H1 (cell line): ENCODE data around the gene PLEKHM3. TPM values are rescaled to one million over a fixed set of nuclear protein-coding genes. Genes with fewer than 3 reads are reported as not detected.

Experiments used
- CTCF ChIA-PET: fragments of 300-600 bp; sonication (Branson Sonifier 250); formaldehyde crosslinking; loops from one replicate; lab custom pipeline; 2021; ENCODE audit not compliant: partially characterized antibody; lab: Charles Lee
- POLR2A ChIA-PET: fragments of 300-600 bp; sonication (Branson Sonifier 250); formaldehyde crosslinking; loops from one replicate; lab custom pipeline; 2021; ENCODE audit warnings: inconsistent platforms; ENCODE audit not compliant: partially characterized antibody; lab: Charles Lee
- DNase-seq, 2 experiments: peaks; one replicate each; pipeline versions ENCODE4 v3.0.0 to v3.0.0-alpha.2; 2010 to 2022; ENCODE audit warnings: low spot score in 2 of 2, low read depth in 1 of 2, mixed read lengths in 1 of 2
- FAIRE-seq: peaks from 2 replicates; lab custom pipeline; 2011; peaks lifted over from hg19 to GRCh38; lab: Jason Lieb, UNC
- H2AFZ ChIP-seq: 2 replicates; pipeline ENCODE4 v1.8.1; 2012; ENCODE audit warnings: low read length, inconsistent platforms
- H2AK5ac ChIP-seq: 2 replicates; pipeline ENCODE4 v1.6.1; 2013; ENCODE audit warnings: low read depth, low read length
- H2BK120ac ChIP-seq: replicated peaks from 2 replicates; pipeline ENCODE3; 2013; ENCODE audit warnings: low read depth, low read length, inconsistent platforms
- H2BK12ac ChIP-seq: 2 replicates; pipeline ENCODE4 v1.6.1; 2013; ENCODE audit warnings: low read depth, low read length
- H2BK15ac ChIP-seq: 2 replicates; pipeline ENCODE4 v1.6.1; 2013; ENCODE audit warnings: low read length
- H2BK20ac ChIP-seq: 2 replicates; pipeline ENCODE4 v1.6.1; 2013; ENCODE audit warnings: low read length
- H2BK5ac ChIP-seq: 2 replicates; pipeline ENCODE4 v1.6.1; 2013; ENCODE audit warnings: low read depth, low read length
- H3K14ac ChIP-seq: 2 replicates; pipeline ENCODE4 v1.6.1; 2013; ENCODE audit warnings: inconsistent platforms; ENCODE audit not compliant: insufficient read length
- H3K18ac ChIP-seq: 2 replicates; pipeline ENCODE4 v1.6.1; 2013; ENCODE audit warnings: low read length; ENCODE audit errors: extremely low read depth
- H3K23ac ChIP-seq: 2 replicates; pipeline ENCODE4 v1.6.1; 2013; ENCODE audit warnings: inconsistent platforms; ENCODE audit not compliant: insufficient read length
- H3K23me2 ChIP-seq: 2 replicates; pipeline ENCODE4 v1.6.1; 2013; ENCODE audit warnings: low read depth, low read length
- H3K27ac ChIP-seq: 2 replicates; pipeline ENCODE4 v1.6.1; 2011; ENCODE audit warnings: low read depth, low read length, inconsistent platforms
- H3K27me3 ChIP-seq, 4 experiments: replicated peaks in 1 of 4; 1 replicate in 1 of 4; 2 replicates in 3 of 4; pipeline versions ENCODE4 v1.6.1 to v1.8.1; 2011 to 2013; ENCODE audit warnings: low read length in 3 of 4, mild to moderate bottlenecking in 3 of 4, inconsistent platforms in 2 of 4, mixed read lengths in 2 of 4, moderate library complexity in 1 of 4; ENCODE audit not compliant: control insufficient read depth in 3 of 4, insufficient read depth in 3 of 4; ENCODE audit errors: extremely low read depth in 1 of 4
- H3K36me3 ChIP-seq, 4 experiments: 2 replicates each; pipeline versions ENCODE4 v1.6.1 to v1.8.1; 2011 to 2013; ENCODE audit warnings: mild to moderate bottlenecking in 4 of 4, low read length in 3 of 4, moderate library complexity in 2 of 4, control low read depth in 1 of 4, inconsistent platforms in 1 of 4; ENCODE audit not compliant: insufficient read depth in 4 of 4, control insufficient read depth in 2 of 4
- H3K4ac ChIP-seq: replicated peaks from 2 replicates; pipeline ENCODE3; 2013; ENCODE audit warnings: low read length, low read depth, mixed read lengths, inconsistent platforms; ENCODE audit not compliant: insufficient read length
- H3K4me1 ChIP-seq, 4 experiments: replicated peaks in 1 of 4; 1 replicate in 1 of 4; 2 replicates in 3 of 4; pipeline versions ENCODE4 v1.6.1 to v1.8.1; 2011 to 2013; ENCODE audit warnings: low read length in 3 of 4, inconsistent platforms in 2 of 4, mixed read lengths in 1 of 4; ENCODE audit not compliant: insufficient read depth in 4 of 4, control insufficient read depth in 3 of 4
- H3K4me2 ChIP-seq, 2 experiments: 2 replicates each; pipeline versions ENCODE4 v1.6.1 to v1.8.1; 2011 to 2013; ENCODE audit warnings: low read depth in 2 of 2, low read length in 2 of 2, control low read depth in 1 of 2, inconsistent platforms in 1 of 2, mild to moderate bottlenecking in 1 of 2; ENCODE audit not compliant: insufficient read depth in 1 of 2
- H3K4me3 ChIP-seq, 4 experiments: fragments of 200-600, 300-600 bp in 1 of 4; sonication (generic), shearing (Covaris generic), sonication (Bioruptor Twin) in 1 of 4; 2 replicates each; pipeline versions ENCODE4 v1.5.1 to v1.8.1; 2011 to 2016; ENCODE audit warnings: low read length in 4 of 4, low read depth in 3 of 4, control low read depth in 2 of 4, inconsistent platforms in 2 of 4, mild to moderate bottlenecking in 2 of 4, mixed read lengths in 1 of 4, moderate library complexity in 1 of 4; ENCODE audit not compliant: insufficient read depth in 2 of 4; ENCODE audit errors: extremely low read depth in 1 of 4
- H3K56ac ChIP-seq: replicated peaks from 2 replicates; pipeline ENCODE3; 2013; ENCODE audit warnings: low read depth, mild to moderate bottlenecking, mixed read lengths, low read length, inconsistent platforms; ENCODE audit not compliant: insufficient read length
- H3K79me1 ChIP-seq: 2 replicates; pipeline ENCODE4 v1.6.1; 2013; ENCODE audit warnings: low read depth, low read length, control low read depth
- H3K79me2 ChIP-seq, 2 experiments: 2 replicates each; pipeline versions ENCODE4 v1.6.1 to v1.8.1; 2012 to 2013; ENCODE audit warnings: low read length in 2 of 2, mild to moderate bottlenecking in 2 of 2, inconsistent platforms in 1 of 2; ENCODE audit not compliant: insufficient read depth in 2 of 2, control insufficient read depth in 1 of 2
- H3K9ac ChIP-seq, 4 experiments: replicated peaks in 1 of 4; 1 replicate in 1 of 4; 2 replicates in 3 of 4; pipeline versions ENCODE4 v1.6.1 to v1.8.1; 2011 to 2013; ENCODE audit warnings: low read depth in 3 of 4, low read length in 3 of 4, control low read depth in 2 of 4, mild to moderate bottlenecking in 2 of 4, moderate library complexity in 2 of 4, inconsistent platforms in 1 of 4; ENCODE audit errors: extremely low read depth in 1 of 4
- H3K9me3 ChIP-seq, 2 experiments: 2 replicates each; pipeline versions ENCODE4 v1.6.1 to v1.8.1; 2012 to 2013; ENCODE audit warnings: mild to moderate bottlenecking in 2 of 2, moderate library complexity in 2 of 2, control low read depth in 1 of 2, inconsistent platforms in 1 of 2, low read depth in 1 of 2, low read length in 1 of 2, mixed read lengths in 1 of 2; ENCODE audit not compliant: insufficient read depth in 2 of 2
- H4K20me1 ChIP-seq, 2 experiments: replicated peaks in 1 of 2; 2 replicates each; pipeline versions ENCODE3 to v1.8.1; 2011 to 2013; ENCODE audit warnings: inconsistent platforms in 2 of 2, low read length in 2 of 2, mild to moderate bottlenecking in 1 of 2; ENCODE audit not compliant: insufficient read depth in 2 of 2, control insufficient read depth in 1 of 2
- H4K5ac ChIP-seq: 2 replicates; pipeline ENCODE4 v1.6.1; 2013; ENCODE audit warnings: low read length, low read depth, mixed read lengths, inconsistent platforms; ENCODE audit not compliant: insufficient read length
- H4K8ac ChIP-seq: 2 replicates; pipeline ENCODE4 v1.8.0; 2013; ENCODE audit warnings: mild to moderate bottlenecking, moderate library complexity, low read length, inconsistent platforms; ENCODE audit not compliant: insufficient read depth; ENCODE audit errors: extremely low read depth
- H4K91ac ChIP-seq: replicated peaks from 2 replicates; pipeline ENCODE3; 2013; ENCODE audit warnings: low read length, mixed read lengths, inconsistent platforms; ENCODE audit not compliant: insufficient read length
- CHD1 ChIP-seq: IDR thresholded peaks from 2 replicates; pipeline ENCODE4 v1.6.1; 2012; ENCODE audit warnings: low read depth, low read length, improper control_type of control experiment
- EZH2 ChIP-seq: fragments of 200-600 bp; sonication (generic); IDR thresholded peaks from 2 replicates; pipeline ENCODE4 v1.7.1; 2012; ENCODE audit warnings: low read depth, mild to moderate bottlenecking, moderate library complexity, low read length, inconsistent platforms; ENCODE audit not compliant: severe bottlenecking
- NANOG ChIP-seq: IDR thresholded peaks from 2 replicates; pipeline ENCODE4 v1.6.1; 2011; ENCODE audit warnings: low read length, low read depth, mild to moderate bottlenecking, inconsistent platforms; ENCODE audit not compliant: insufficient read depth, poor library complexity, severe bottlenecking
- POLR2A ChIP-seq, 2 experiments: IDR thresholded peaks; 1 replicate in 1 of 2; 2 replicates in 1 of 2; pipeline ENCODE4 v1.6.1; 2011; ENCODE audit warnings: low read depth in 2 of 2, low read length in 2 of 2, mild to moderate bottlenecking in 2 of 2; ENCODE audit errors: control extremely low read depth in 1 of 2
- RBBP5 ChIP-seq: IDR thresholded peaks from 2 replicates; pipeline ENCODE4 v1.7.1; 2012; ENCODE audit warnings: low read depth, mild to moderate bottlenecking, inconsistent platforms, low read length, moderate library complexity, borderline replicate concordance
- SP2 ChIP-seq: IDR thresholded peaks from 2 replicates; pipeline ENCODE4 v1.6.1; 2012; ENCODE audit warnings: mild to moderate bottlenecking, low read length, inconsistent platforms
- TAF1 ChIP-seq: IDR thresholded peaks from 2 replicates; pipeline ENCODE4 v1.6.1; 2011; ENCODE audit warnings: mild to moderate bottlenecking, low read depth, low read length
- WGBS, 2 experiments: shearing (Covaris generic) in 1 of 2; methylation state at CpG; one replicate each; pipeline versions ENCODE4 v1.1.6 to v1.1.7; 2013 to 2015; ENCODE audit warnings: low lambda C conversion rate in 2 of 2, mixed read lengths in 2 of 2, inconsistent platforms in 1 of 2, low coverage in 1 of 2, missing lambda C conversion rate in 1 of 2; ENCODE audit not compliant: insufficient replicate concordance in 2 of 2, insufficient coverage in 1 of 2, insufficient read length in 1 of 2; ENCODE audit errors: extremely low coverage in 1 of 2, missing lambda C conversion rate in 1 of 2; 5-methylcytosine and 5-hydroxymethylcytosine counted together
- polyA plus RNA-seq, 7 experiments: library from polyadenylated mRNA; depleted of rRNA in 3 of 7; stranded (reverse) in 5 of 7; unstranded in 2 of 7; fragments of >200 nt in 5 of 7; fragments of 200-250 nt in 2 of 7; gene quantifications; 1 replicate in 5 of 7; 2 replicates in 1 of 7; 4 replicates in 1 of 7; pipeline versions ENCODE4 v1.2.1 to v1.2.3, GENCODE V29; 2011 to 2013; ENCODE audit warnings: missing spikeins in 2 of 7, mixed read lengths in 2 of 7
- total RNA-seq: library from RNA; stranded (reverse); fragmentation: NEBNext Ultra II Directional; extraction: Animal tissue kit (Norgen Biotek cat#: 25700); gene quantifications from 2 replicates; pipeline ENCODE4 v1.2.1, GENCODE V29; 2021

Gene PLEKHM3
- total and polyA plus RNA-seq, 2 of the 8 experiments (the other 6 are each of a cell fraction or from before 2014, with no cell fraction given): 2.3 to 5.8 TPM

GRCh38 chr2:208064220-208064961 is 39.1 kb upstream of the PLEKHM3 start:
- Histone ChIP-seq H3K79me2 (no peaks in the 10 kb centered on the region), H2BK15ac (no peak overlapping the region), H2AFZ (peak overlapping the region; percentile 98), H4K91ac (no peak overlapping the region), H4K20me1 (no peaks in the 10 kb centered on the region), H2BK12ac (no peak overlapping the region), H3K36me3 (no peaks in the 10 kb centered on the region), H3K23me2 (no peaks in the 10 kb centered on the region), H3K23ac (no peak overlapping the region), H3K4ac (no peak overlapping the region), H3K18ac (no peak overlapping the region), H3K79me1 (no peaks in the 10 kb centered on the region), H4K8ac (no peak overlapping the region), H2BK120ac (no peak overlapping the region), H3K4me3 (no peak overlapping the region), H3K56ac (no peak overlapping the region), H3K4me2 (no peak overlapping the region), H3K27ac (no peak overlapping the region), H4K5ac (no peak overlapping the region), H3K4me1 (no peaks in the 10 kb centered on the region), H2BK20ac (no peak overlapping the region), H3K9ac (no peak overlapping the region), H3K9me3 (no peaks in the 10 kb centered on the region), H2BK5ac (no peak overlapping the region), H3K14ac (no peak overlapping the region), H3K27me3 (no peaks in the 10 kb centered on the region), H2AK5ac (no peak overlapping the region)
- ChIA-PET CTCF (interaction anchor here (0.6 to 3.0 kb wide), 16 partner anchors 8 to 1357 kb away, joined by 3 to 22 read pairs (median 4); no protein-coding TSS in a partner anchor), POLR2A (interaction anchor here (0.6 to 1.7 kb wide), 2 partner anchors 261 to 315 kb away, joined by 3 to 6 read pairs; no protein-coding TSS in a partner anchor)
- DNase-seq (no peak), FAIRE-seq (no peak)
- TF ChIP-seq CHD1 (no peak), NANOG (no peak), SP2 (no peak), POLR2A (IDR thresholded peaks at IDR 0.05; ENCODE audit: control extremely low read depth in 1 of 2, low read depth in 2 of 2, low read length in 2 of 2) (no peak), EZH2 (no peak), RBBP5 (no peak), TAF1 (no peak)
- 95% methylated on average over 8 of the region's 8 CpGs; no CpG with 5 or more reads in 1 of the 2 experiments for WGBS, 2 experiments
